Esophagus squamous epithelium (tissue), 5 donors: Measurements from ENCODE around the gene TIMP3. TPM values are rescaled to one million over a fixed set of nuclear protein-coding genes. Genes with fewer than 3 reads are reported as not detected.
"Not testable (repeated sequence)": the region's sequence is repeated elsewhere in the genome, so short reads cannot be mapped to it uniquely, and the experiment has no call there.

ENCODE experiments used
- DNase-seq: peaks from one replicate; lab custom pipeline; 2025; lab: John Stamatoyannopoulos, UW
- H3K27ac ChIP-seq, 4 donors: fragments of 200-600 bp; sonication (generic); one replicate each; pipeline ENCODE4 v1.5.1; 2016 to 2019; ENCODE audit warnings: mild to moderate bottlenecking in 1 of 4
- H3K27me3 ChIP-seq, 4 donors: fragments of 200-600 bp; sonication (generic); 1 replicate in 3 of 4; 2 replicates in 1 of 4; pipeline versions ENCODE4 v1.5.1 to v1.6.0; 2017 to 2021; ENCODE audit warnings: antibody characterized with exemption in 1 of 4
- H3K36me3 ChIP-seq, 3 donors: fragments of 200-600 bp; sonication (generic); one replicate each; pipeline ENCODE4 v1.5.1; 2016 to 2019
- H3K4me1 ChIP-seq, 3 donors: fragments of 200-600 bp; sonication (generic); one replicate each; pipeline ENCODE4 v1.5.1; 2017 to 2019
- H3K4me3 ChIP-seq, 4 donors: fragments of 200-600 bp; sonication (generic); 1 replicate in 3 of 4; 2 replicates in 1 of 4; pipeline ENCODE4 v1.5.1; 2016 to 2019; ENCODE audit warnings: mild to moderate bottlenecking in 2 of 4, moderate library complexity in 1 of 4
- H3K9me3 ChIP-seq, 3 donors: fragments of 200-600 bp; sonication (generic); one replicate each; pipeline ENCODE4 v1.5.1; 2016 to 2019
- POLR2A ChIP-seq, 4 donors: fragments of 450-650 bp; IDR thresholded peaks; one replicate each; pipeline ENCODE4 v1.6.1; 2017; ENCODE audit warnings: antibody characterized with exemption in 4 of 4, mild to moderate bottlenecking in 4 of 4, moderate library complexity in 3 of 4
- WGBS, 2 donors: methylation state at CpG; one replicate each; pipeline ENCODE4 v1.1.5; 2018; 5-methylcytosine and 5-hydroxymethylcytosine counted together
- intact Hi-C: fragments of 100-400 bp; cut with DNase I; formaldehyde crosslinking; loops from one replicate; pipeline ENCODE4 v1.15.0; 2022
- total RNA-seq, 4 donors: library from RNA; depleted of rRNA; stranded (reverse); fragments of >200 nt; gene quantifications; one replicate each; pipeline ENCODE4 v1.1.0, GENCODE V29; 2016
- TF ChIP-seq, protein P1 (sequence below), 6 experiments: fragments of 450-650 bp in 4 of 6; fragments of 200-600 bp in 2 of 6; sonication (generic) in 2 of 6; IDR thresholded peaks; one replicate each; pipeline ENCODE4 v1.5.1; 2016 to 2019; ENCODE audit warnings: antibody characterized with exemption in 6 of 6, mild to moderate bottlenecking in 4 of 6, moderate library complexity in 4 of 6
- donor health status: DM: yes; HTN: yes; CAD: no.

TIMP3 gene
- total RNA-seq, 4 donors from 2014 or later: 15.3 to 306 (median 54.2) TPM

- DNase-seq: no peak
- TF ChIP-seq, protein P1, sequence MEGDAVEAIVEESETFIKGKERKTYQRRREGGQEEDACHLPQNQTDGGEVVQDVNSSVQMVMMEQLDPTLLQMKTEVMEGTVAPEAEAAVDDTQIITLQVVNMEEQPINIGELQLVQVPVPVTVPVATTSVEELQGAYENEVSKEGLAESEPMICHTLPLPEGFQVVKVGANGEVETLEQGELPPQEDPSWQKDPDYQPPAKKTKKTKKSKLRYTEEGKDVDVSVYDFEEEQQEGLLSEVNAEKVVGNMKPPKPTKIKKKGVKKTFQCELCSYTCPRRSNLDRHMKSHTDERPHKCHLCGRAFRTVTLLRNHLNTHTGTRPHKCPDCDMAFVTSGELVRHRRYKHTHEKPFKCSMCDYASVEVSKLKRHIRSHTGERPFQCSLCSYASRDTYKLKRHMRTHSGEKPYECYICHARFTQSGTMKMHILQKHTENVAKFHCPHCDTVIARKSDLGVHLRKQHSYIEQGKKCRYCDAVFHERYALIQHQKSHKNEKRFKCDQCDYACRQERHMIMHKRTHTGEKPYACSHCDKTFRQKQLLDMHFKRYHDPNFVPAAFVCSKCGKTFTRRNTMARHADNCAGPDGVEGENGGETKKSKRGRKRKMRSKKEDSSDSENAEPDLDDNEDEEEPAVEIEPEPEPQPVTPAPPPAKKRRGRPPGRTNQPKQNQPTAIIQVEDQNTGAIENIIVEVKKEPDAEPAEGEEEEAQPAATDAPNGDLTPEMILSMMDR (IDR thresholded peaks at IDR 0.05): no peak
- TF ChIP-seq POLR2A (IDR thresholded peaks at IDR 0.05): no peak
- Histone ChIP-seq H3K27me3 (no peaks in the 10 kb centered on the region), H3K4me3 (no peak overlapping the region), H3K9me3 (no peaks in the 10 kb centered on the region), H3K27ac (no peak overlapping the region), H3K36me3 (no peaks in the 10 kb centered on the region), H3K4me1 (no peaks in the 10 kb centered on the region)
- WGBS, 2 donors: 85 to 90% methylated on average over 2 to 6 of the region's 6 CpGs
- intact Hi-C loops: no loop called here
Measured at GRCh38 chr22:32868946-32869345, 67.4 kb downstream of the TIMP3 start.

GRCh38 chr22:32870474-32870873 lies 69.0 kb downstream of the TIMP3 start:
- Histone ChIP-seq H3K4me3 (no peak overlapping the region), H3K27me3 (no peaks in the 10 kb centered on the region), H3K9me3 (no peaks in the 10 kb centered on the region), H3K27ac (no peak overlapping the region), H3K36me3 (no peaks in the 10 kb centered on the region), H3K4me1 (no peaks in the 10 kb centered on the region)
- intact Hi-C loops: no loop called here
- TF ChIP-seq, protein P1 (IDR thresholded peaks at IDR 0.05): no peak
- no peak for TF ChIP-seq POLR2A (IDR thresholded peaks at IDR 0.05)
- no peak for DNase-seq

GRCh38 chr22:32873604-32874003 lies 72.1 kb downstream of the TIMP3 start:
- intact Hi-C loops, H3K36me3 ChIP-seq, H3K9me3 ChIP-seq, H3K4me1 ChIP-seq, H3K27ac ChIP-seq, H3K4me3 ChIP-seq, H3K27me3 ChIP-seq, DNase-seq: not testable (repeated sequence)
- 82 to 86% methylated on average over 4 to 5 of the region's 5 CpGs for WGBS, 2 donors

DNA sequence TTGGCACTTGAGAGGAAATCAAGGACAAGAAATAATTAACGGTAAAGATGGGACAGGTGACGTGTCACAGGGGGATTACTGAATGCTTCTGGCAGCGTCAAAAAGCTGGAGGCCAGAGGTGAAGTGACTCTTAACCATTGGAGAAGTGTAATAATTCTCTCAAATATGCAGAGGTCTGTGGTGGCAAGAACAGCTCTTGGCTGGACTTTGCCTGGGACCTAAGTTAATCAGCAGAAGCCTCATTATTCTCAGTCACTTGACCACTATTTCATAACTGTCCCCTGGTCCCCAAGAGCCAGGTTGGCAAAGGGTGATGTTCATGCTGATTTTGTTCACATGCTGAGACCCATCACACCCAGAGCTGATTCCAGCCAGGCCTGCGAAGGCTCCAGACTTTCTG lies 72.9 kb downstream of the TIMP3 start:
- H3K9me3 ChIP-seq: no peaks in the 10 kb centered on the region

GRCh38 chr22:32874976-32875375 lies 73.5 kb downstream of the TIMP3 start:
- no peaks in the 10 kb centered on the region for H3K36me3 ChIP-seq
- intact Hi-C loops: no loop called here
- no peaks in the 10 kb centered on the region for H3K9me3 ChIP-seq
- H3K4me3 ChIP-seq: no peak overlapping the region
- H3K27ac ChIP-seq: no peak overlapping the region
- WGBS, 2 donors: 64 to 65% methylated on average over 10 of the region's 10 CpGs
- no peak for DNase-seq
- H3K27me3 ChIP-seq: no peaks in the 10 kb centered on the region
- no peak for TF ChIP-seq POLR2A (IDR thresholded peaks at IDR 0.05)
- TF ChIP-seq, protein P1 (IDR thresholded peaks at IDR 0.05): no peak
- H3K4me1 ChIP-seq: peaks cover 0 to 4% (median 0%) of the 10 kb centered on the region in 3 donors

More for the DNA sequence above, 72.9 kb downstream of the TIMP3 start:
- Histone ChIP-seq H3K36me3 (no peaks in the 10 kb centered on the region), H3K4me1 (no peaks in the 10 kb centered on the region), H3K27ac (no peak overlapping the region), H3K4me3 (no peak overlapping the region), H3K27me3 (no peaks in the 10 kb centered on the region)
- intact Hi-C loops: no loop called here
- no peak for TF ChIP-seq POLR2A (IDR thresholded peaks at IDR 0.05)
- TF ChIP-seq, protein P1 (IDR thresholded peaks at IDR 0.05): no peak
- no peak for DNase-seq
- 84 to 93% methylated on average over 3 to 4 of the region's 4 CpGs for WGBS, 2 donors

- Histone ChIP-seq H3K4me3 (no peak overlapping the region), H3K4me1 (peaks cover 0 to 19% (median 0%) of the 10 kb centered on the region in 3 donors), H3K27me3 (peaks cover 0 to 11% (median 0%) of the 10 kb centered on the region in 4 donors), H3K27ac (no peak overlapping the region), H3K36me3 (no peaks in the 10 kb centered on the region), H3K9me3 (no peaks in the 10 kb centered on the region)
- DNase-seq: no peak
- WGBS, 2 donors: 92 to 96% methylated on average over 2 of the region's 2 CpGs
- TF ChIP-seq, protein P1 (IDR thresholded peaks at IDR 0.05): no peak
- no peak for TF ChIP-seq POLR2A (IDR thresholded peaks at IDR 0.05)
- intact Hi-C loops: no loop called here
Measured at GRCh38 chr22:32876516-32876915, 75.0 kb downstream of the TIMP3 start.
